BE2C (cell line): ENCODE results near the gene PRRC1. TPM values are rescaled to one million over a fixed set of nuclear protein-coding genes. Genes with fewer than 3 reads are reported as not detected.

Source experiments
- DNase-seq: peaks from one replicate; pipeline ENCODE4 v3.0.0-alpha.2; 2020
- H3K27me3 ChIP-seq: fragments of 250-450 bp; sonication (Bioruptor Pico); 2 replicates; pipeline ENCODE4 v1.5.1; 2020; ENCODE audit warnings: mild to moderate bottlenecking
- H3K36me3 ChIP-seq: fragments of 250-450 bp; sonication (Bioruptor Pico); 2 replicates; pipeline ENCODE4 v1.5.1; 2020; ENCODE audit warnings: mild to moderate bottlenecking
- H3K4me1 ChIP-seq: fragments of 250-450 bp; sonication (Bioruptor Pico); 2 replicates; pipeline ENCODE4 v1.5.1; 2020
- H3K4me3 ChIP-seq: 2 replicates; pipeline ENCODE4 v1.5.1; 2011; ENCODE audit warnings: low read depth, low read length
- H3K9me3 ChIP-seq: fragments of 250-450 bp; sonication (Bioruptor Pico); 2 replicates; pipeline ENCODE4 v1.5.1; 2020
- polyA plus RNA-seq: library from polyadenylated mRNA; unstranded; fragments of >200 nt; gene quantifications from one replicate; pipeline ENCODE4 v1.2.1, GENCODE V29; 2012; ENCODE audit warnings: low read depth, missing spikeins; ENCODE audit not compliant: insufficient read length, insufficient read depth
- TF ChIP-seq, protein P1 (sequence below): IDR thresholded peaks from 2 replicates; pipeline ENCODE4 v1.5.1; 2012; ENCODE audit warnings: mild to moderate bottlenecking, low read depth, low read length

PRRC1 gene
- polyA plus RNA-seq, result 53.1 TPM

DNA sequence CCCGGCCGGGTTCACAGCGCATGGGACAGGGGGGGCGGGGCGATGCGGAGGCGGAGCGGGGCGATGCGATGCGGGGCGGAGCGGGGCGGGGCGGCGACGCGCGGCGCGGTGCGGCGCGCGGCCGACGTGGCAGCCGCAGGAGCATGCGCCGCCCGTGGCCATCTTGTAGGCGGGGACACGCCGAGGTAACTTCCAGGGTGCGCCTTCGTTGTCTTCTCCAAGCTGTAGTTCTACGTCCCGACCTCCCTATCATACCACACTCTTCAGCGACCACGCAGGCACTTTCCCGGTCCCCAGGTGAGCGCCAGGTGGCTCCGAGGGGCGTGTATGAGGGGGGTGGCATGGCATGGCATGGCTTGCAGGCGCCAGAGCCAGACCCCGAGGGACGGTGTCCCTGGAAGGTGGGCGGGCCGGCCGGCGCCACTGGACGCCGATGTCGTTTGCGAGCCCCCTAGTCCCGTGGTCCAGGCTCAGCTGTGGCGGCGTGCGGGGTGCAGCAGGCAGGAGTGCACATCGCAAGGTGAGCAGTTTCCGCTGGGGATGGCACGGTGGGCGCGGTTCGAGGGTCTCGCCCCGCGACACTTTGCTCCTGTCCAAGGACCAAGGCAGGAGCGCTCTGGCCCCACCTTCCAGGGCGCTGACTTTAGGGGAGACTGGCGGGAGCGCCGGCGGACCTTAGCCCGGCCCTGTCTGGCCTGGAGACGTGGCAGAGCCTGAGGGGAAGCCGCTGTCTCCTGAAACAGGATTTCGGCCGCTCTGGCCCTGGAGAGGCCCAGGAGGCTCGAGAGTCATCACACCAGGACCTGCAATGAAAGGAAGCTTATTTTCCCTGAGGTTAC lies at the start of gene PRRC1:
Gene PRRC1 (plus strand): TSS at position 161 of the 839 bp plus-strand sequence. CDS start 5,840 bp downstream, outside the sequence.
- Histone ChIP-seq H3K27me3 (no peaks in the 10 kb centered on the region; the same call in 1 of the 2 replicates), H3K9me3 (no peaks in the 10 kb centered on the region), H3K4me1 (no peaks in the 10 kb centered on the region), H3K4me3 (peak within 1 kb of the TSS; percentile 89), H3K36me3 (peaks cover 5% of the 10 kb centered on the region)
- TF ChIP-seq, protein P1, sequence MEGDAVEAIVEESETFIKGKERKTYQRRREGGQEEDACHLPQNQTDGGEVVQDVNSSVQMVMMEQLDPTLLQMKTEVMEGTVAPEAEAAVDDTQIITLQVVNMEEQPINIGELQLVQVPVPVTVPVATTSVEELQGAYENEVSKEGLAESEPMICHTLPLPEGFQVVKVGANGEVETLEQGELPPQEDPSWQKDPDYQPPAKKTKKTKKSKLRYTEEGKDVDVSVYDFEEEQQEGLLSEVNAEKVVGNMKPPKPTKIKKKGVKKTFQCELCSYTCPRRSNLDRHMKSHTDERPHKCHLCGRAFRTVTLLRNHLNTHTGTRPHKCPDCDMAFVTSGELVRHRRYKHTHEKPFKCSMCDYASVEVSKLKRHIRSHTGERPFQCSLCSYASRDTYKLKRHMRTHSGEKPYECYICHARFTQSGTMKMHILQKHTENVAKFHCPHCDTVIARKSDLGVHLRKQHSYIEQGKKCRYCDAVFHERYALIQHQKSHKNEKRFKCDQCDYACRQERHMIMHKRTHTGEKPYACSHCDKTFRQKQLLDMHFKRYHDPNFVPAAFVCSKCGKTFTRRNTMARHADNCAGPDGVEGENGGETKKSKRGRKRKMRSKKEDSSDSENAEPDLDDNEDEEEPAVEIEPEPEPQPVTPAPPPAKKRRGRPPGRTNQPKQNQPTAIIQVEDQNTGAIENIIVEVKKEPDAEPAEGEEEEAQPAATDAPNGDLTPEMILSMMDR, result no peak
- peak; percentile 85 for DNase-seq

GRCh38 chr5:127471211-127471610 lies 46.2 kb upstream of the PRRC1 start:
- DNase-seq, result no peak
- Histone ChIP-seq H3K27me3 (peaks cover 5% of the 10 kb centered on the region), H3K4me1 (no peaks in the 10 kb centered on the region), H3K36me3 (no peaks in the 10 kb centered on the region), H3K4me3 (no peak overlapping the region), H3K9me3 (no peaks in the 10 kb centered on the region)
- TF ChIP-seq, protein P1, result no peak

DNA sequence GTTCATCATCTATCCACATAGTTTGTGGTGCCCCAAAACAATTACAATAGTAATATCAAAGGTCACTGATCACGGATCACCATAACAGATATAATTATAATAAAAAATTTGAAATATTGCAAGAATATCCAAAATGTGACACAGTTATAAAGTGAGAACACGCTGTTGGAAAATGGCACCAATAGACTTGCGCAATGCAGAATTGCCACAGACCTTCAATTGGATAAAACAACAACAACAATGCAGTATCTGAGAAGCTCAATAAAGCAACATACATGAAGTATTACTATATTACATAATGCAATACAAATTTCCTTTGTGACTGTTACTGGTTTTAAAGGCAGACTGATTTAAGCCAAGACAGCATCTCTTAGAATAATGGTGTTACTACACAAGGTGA lies 44.7 kb upstream of the PRRC1 start:
- Histone ChIP-seq H3K4me3 (no peak overlapping the region), H3K27me3 (peaks cover 5% of the 10 kb centered on the region; the same call in 1 of the 2 replicates), H3K9me3 (no peaks in the 10 kb centered on the region), H3K36me3 (no peaks in the 10 kb centered on the region), H3K4me1 (no peaks in the 10 kb centered on the region)
- TF ChIP-seq, protein P1, result no peak
- no peak for DNase-seq

- Histone ChIP-seq H3K4me1 (no peaks in the 10 kb centered on the region), H3K4me3 (no peak overlapping the region), H3K27me3 (peaks cover 31% of the 10 kb centered on the region), H3K36me3 (no peaks in the 10 kb centered on the region), H3K9me3 (no peaks in the 10 kb centered on the region)
- DNase-seq, result no peak
- TF ChIP-seq, protein P1, result no peak
Measured at GRCh38 chr5:127486471-127486870, 31.0 kb upstream of the PRRC1 start.

GRCh38 chr5:127492854-127493738 lies 24.3 kb upstream of the PRRC1 start:
- no peaks in the 10 kb centered on the region for H3K9me3 ChIP-seq
- no peaks in the 10 kb centered on the region for H3K36me3 ChIP-seq
- no peak overlapping the region for H3K4me3 ChIP-seq
- DNase-seq, result no peak
- peaks cover 42% of the 10 kb centered on the region for H3K27me3 ChIP-seq
- TF ChIP-seq, protein P1, result peak; percentile 83
- H3K4me1 ChIP-seq, result no peaks in the 10 kb centered on the region
